Left kidney (tissue), 8 donors: ENCODE measurements around the gene NOL11. TPM values are rescaled to one million over a fixed set of nuclear protein-coding genes. Genes with fewer than 3 reads are reported as not detected.

Source experiments
- DNase-seq: peaks from one replicate; pipeline ENCODE4 v3.0.0-alpha.2; 2013
- long read RNA-seq, 8 donors: transcript quantifications; one replicate each; lab custom pipeline, GENCODE V29; 2026
- polyA plus RNA-seq: library from polyadenylated mRNA; unstranded; fragments of 120-200 nt; gene quantifications from one replicate; pipeline ENCODE4 v1.2.1, GENCODE V29; 2013; ENCODE audit not compliant: insufficient read length

Gene NOL11
- polyA plus RNA-seq, result 109 TPM
- long read RNA-seq, donor 1, transcript NOL11-201 (18 exons, 2,947 nt), result major isoform, 9 of 18 reads
- long read RNA-seq, donor 1, partial matches to known transcripts, result 7 of 18 reads
- long read RNA-seq, donor 1, other reads (novel, unspliced or antisense), result 0 of 18 reads
- long read RNA-seq, donor 2, transcript NOL11-201 (18 exons, 2,947 nt), result major isoform, 10 of 22 reads
- long read RNA-seq, donor 2, partial matches to known transcripts, result 11 of 22 reads
- long read RNA-seq, donor 2, other reads (novel, unspliced or antisense), result 0 of 22 reads
- long read RNA-seq, donor 3, partial matches to known transcripts, result 0 of 6 reads
- long read RNA-seq, donor 3, other reads (novel, unspliced or antisense), result 0 of 6 reads
- long read RNA-seq, donor 4, partial matches to known transcripts, result 0 of 1 reads
- long read RNA-seq, donor 4, other reads (novel, unspliced or antisense), result 0 of 1 reads
- long read RNA-seq, donor 5, transcript NOL11-201 (18 exons, 2,947 nt), result major isoform, 18 of 32 reads
- long read RNA-seq, donor 5, partial matches to known transcripts, result 12 of 32 reads
- long read RNA-seq, donor 5, other reads (novel, unspliced or antisense), result 0 of 32 reads
- long read RNA-seq, donor 6, partial matches to known transcripts, result 12 of 16 reads
- long read RNA-seq, donor 6, other reads (novel, unspliced or antisense), result 0 of 16 reads
- long read RNA-seq, donor 7, transcript NOL11-201 (18 exons, 2,947 nt), result major isoform, 12 of 20 reads
- long read RNA-seq, donor 7, partial matches to known transcripts, result 7 of 20 reads
- long read RNA-seq, donor 7, other reads (novel, unspliced or antisense), result 0 of 20 reads
- long read RNA-seq, donor 8, transcript NOL11-201 (18 exons, 2,947 nt), result major isoform, 9 of 14 reads
- long read RNA-seq, donor 8, partial matches to known transcripts, result 5 of 14 reads
- long read RNA-seq, donor 8, other reads (novel, unspliced or antisense), result 0 of 14 reads

DNA sequence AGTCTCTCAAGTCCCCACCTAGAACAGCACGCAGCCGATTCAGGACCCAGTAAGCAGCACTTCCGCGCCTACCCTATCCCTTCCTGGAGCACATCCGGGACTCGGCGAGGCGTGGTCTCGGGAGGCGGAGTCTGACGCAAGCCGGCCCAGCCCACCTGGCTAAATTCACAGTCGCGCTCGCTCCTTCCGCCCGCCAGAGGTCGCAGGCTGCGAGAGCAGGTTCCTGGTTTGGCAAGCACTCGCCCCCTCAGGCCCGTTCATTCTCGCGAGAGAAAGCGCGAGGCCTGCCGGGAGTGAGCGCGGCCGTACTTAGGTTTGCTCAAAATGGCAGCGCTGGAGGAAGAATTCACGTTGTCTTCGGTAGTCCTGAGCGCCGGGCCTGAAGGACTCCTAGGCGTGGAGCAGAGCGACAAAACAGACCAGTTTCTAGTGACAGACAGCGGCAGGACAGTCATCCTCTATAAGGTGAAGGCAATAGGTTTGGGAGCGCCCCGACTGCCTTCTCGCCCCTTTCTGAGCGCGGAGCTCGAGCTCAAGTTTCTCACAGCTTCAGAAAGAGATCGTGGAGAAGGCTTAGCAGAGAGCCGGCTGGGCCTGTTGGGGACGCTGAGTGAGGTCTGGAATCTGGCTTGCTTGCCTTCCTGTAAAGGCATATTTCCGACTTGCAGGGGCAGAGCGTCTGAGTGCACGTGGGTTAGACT is at the start of gene NOL11:
Gene NOL11 (plus strand): TSS at position 313 of the 701 bp plus-strand sequence. CDS start 12 bp downstream, at position 325.
- peak; percentile 99 for DNase-seq

- DNase-seq, result no peak
Measured at GRCh38 chr17:67671493-67671892, 46.2 kb upstream of the NOL11 start.

GRCh38 chr17:67672592-67673335 is 45.0 kb upstream of the NOL11 start:
- no peak for DNase-seq

GRCh38 chr17:67675481-67675880 is 42.3 kb upstream of the NOL11 start:
- no peak for DNase-seq

- DNase-seq, result no peak
Measured at GRCh38 chr17:67676305-67676704, 41.4 kb upstream of the NOL11 start.

DNA sequence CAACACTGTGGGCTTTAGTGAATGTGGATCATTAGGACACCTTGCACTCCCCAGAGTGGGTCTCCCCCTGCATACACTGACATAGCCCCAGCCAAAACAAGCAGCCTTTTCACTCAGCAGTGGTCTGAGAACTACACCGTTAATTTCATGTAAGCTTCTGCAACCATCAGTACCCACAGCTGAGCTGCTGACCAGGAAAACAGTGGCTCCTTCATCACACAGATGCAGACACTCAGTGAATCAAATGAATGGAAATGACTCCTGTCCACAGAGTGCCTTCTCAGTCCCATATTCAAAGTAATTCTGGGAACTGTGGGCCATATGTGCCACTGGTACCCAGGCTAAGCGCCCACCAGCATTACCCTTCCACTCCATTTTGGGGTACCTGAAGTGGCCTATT is 39.3 kb upstream of the NOL11 start:
- DNase-seq, result no peak

GRCh38 chr17:67679225-67679624 is 38.5 kb upstream of the NOL11 start:
- DNase-seq, result no peak

GRCh38 chr17:67679721-67680120 is 38.0 kb upstream of the NOL11 start:
- no peak for DNase-seq

DNA sequence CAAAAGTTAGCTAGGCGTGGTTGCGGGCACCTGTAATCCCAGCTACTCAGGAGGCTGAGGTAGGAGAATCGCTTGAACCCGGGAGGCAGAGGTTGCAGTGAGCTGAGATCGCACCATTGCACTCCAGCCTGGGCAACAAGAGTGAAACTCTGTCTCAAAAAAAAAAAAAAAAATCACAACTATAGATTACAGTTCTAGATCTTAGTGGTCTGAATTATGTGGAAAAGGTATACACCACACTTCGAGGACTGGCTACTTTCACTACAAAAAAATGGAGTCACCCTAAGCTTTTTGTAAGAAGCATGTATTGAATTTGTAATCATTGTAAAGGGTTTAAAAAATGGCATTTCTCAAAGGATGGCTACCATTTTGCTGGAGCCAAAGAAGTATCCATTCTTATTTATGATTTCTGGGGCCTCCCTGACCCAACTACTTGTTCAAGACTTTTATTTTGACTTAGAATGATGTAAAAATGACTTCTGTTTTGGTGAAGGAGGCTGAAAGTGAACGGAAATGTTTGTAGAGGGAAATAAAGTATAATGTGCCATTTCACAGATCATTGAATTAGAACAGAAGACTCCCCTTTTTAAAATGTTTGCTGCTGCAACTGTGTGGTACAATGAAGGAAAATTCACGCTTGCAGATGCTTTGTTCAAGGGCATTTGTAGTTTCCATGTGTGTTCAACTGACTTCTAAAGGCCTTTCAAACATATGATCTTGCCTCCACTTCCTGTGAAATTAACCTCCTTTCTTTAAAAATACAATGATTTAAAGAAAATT is 37.1 kb upstream of the NOL11 start:
- DNase-seq, result no peak

GRCh38 chr17:67682196-67682595 is 35.5 kb upstream of the NOL11 start:
- no peak for DNase-seq

DNA sequence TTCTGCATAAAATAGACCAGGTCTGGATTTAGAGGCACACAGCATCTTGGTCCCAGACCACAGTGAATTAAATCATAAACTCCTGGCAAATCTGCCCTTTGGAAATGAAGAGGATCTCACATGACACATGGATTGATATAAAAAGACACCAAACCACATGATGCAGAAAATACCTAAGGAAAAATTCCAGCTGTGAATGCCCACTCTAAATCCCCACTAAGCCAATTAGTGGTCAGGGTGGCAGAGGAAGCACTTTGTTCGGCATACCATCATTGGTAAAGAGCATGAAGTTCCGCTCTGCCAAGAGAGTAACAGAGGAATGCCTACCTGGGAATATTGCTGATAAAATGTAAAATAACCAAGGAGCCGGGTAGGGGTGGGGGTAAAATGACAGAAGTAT is 32.4 kb upstream of the NOL11 start:
- DNase-seq, result no peak

DNA sequence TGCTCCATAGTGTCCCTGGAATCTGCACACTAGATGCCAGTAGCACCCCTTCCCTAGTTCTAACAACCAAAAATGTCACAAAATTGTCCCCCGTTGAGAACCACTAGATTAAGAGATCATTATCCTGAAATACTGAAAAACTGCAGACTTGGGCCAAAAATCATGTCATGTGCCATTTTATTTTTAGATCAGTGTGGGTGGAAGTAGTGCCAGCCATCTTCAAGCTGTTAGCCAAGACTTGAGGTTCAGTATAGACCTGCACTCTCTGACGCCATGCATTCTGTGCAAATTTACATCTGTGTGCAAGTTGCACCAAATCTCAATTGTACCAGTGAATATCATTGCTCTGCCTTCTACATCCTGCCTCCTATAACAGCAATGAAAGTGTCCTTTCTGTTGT is 31.5 kb upstream of the NOL11 start:
- no peak for DNase-seq

DNA sequence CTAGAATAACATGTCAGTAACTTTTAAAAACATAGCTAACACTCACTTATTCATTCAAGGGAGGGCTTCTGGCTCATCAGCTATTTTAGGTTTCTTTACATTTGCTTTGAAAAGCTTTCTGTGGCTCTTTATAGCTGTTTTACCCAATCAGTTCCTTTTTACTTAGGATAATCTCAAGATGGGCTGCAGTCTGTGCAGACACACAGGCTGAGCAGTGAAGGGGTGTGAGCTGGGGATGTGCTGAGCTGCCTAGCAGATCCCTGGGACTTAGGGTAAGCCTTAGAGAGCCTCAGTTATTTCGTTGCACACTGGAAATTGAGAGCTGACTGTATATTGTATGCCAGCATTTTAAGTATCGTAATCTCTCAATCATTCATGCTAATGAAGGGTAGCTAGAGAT is 30.2 kb upstream of the NOL11 start:
- DNase-seq, result no peak

DNA sequence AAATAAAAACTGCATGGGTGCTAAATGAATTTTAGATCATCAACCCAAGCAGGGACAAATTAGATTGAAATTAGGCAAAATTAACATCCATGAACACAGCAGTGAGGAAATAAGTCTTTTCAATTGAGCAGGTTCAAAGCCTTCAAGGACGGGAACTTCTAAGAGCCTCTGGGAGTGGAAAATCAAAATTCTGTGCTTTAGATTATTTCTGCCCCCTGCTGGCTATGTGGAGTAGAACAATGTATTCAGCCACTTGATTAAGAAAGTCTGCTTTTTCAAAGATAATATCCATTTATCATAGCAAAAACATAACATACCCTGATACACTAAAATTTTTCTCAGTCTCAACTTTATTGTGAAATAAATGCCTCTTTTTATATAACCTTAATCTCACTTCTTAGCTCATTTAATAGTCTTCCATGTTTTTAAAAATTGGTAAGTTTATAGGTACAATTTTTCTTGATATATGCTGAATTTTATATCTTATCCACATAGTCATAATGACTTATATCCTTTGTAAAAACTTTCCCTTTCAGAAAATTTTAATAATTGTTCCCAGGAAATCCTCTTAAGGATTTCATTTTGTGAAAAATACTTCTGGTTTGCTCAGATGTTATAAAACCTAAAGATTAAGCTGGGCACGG is 28.1 kb upstream of the NOL11 start:
- DNase-seq, result peak; percentile 74

DNA sequence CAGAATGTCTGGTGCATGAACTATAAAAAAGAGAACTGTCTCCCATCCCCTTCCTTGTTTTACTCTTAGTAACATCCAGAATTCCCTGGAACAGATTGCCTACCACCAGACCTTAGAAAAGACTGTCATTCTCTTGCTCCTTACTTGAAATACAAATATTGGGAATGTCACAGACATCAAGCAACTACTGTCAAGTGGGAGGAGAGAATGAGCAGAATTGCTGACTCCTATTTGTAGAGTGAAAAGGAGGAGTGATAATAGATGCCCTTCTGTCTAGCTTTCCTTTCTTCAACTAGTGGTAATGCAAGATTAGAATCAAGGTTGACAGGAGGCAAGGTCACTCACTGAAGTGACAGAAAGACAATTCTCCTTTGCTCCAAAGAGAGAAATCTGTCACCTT is 23.9 kb upstream of the NOL11 start:
- DNase-seq, result no peak

GRCh38 chr17:67696347-67696746 is 21.4 kb upstream of the NOL11 start:
- no peak for DNase-seq

DNA sequence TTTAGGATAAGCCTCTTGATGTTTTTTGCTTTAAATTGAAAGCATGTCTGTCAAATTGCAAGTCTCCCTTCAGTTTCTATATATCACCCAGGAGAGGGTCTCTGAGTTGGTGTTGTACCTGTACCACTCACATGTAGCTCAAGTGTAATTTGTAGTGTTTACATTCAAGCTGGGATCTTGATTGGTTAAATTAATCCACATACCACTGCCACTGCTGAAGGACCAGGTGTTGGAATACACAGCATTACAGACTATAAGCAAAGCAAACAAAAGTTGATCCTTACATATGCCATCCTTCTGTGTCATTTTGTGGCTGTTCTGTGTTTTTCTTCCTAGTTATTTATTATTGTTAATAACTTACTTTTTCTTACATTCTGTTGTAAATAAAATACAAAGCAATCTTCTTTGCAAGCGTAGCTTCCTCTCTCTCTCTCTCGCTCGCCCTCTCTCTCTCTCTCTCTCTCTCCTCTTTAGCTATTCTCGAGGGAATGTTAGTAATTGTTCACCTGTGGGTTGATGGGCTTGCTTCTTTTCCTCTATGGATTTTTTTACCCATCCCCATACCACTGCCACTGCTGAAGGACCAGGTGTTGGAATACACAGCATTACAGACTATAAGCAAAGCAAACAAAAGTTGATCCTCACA is 20.8 kb upstream of the NOL11 start:
- DNase-seq, result no peak

GRCh38 chr17:67700037-67700724 is 17.6 kb upstream of the NOL11 start:
- DNase-seq, result no peak

GRCh38 chr17:67700725-67701119 is 17.0 kb upstream of the NOL11 start:
- DNase-seq, result no peak
